GM18499 (cell line): ENCODE measurements around the gene MISP3.

Experiments used
- ATAC-seq: cut with Tn5 transposase; IDR thresholded peaks from one replicate; pipeline ENCODE4 v1.9.1; 2021; ENCODE audit warnings: moderate number of reproducible peaks; ENCODE audit not compliant: insufficient read depth, unreplicated experiment

MISP3 gene

GRCh38 chr19:14101003-14101545, 28.5 kb downstream of the MISP3 start:
- ATAC-seq = no peak

GRCh38 chr19:14102102-14102696, 29.6 kb downstream of the MISP3 start:
- ATAC-seq = no peak

- no peak for ATAC-seq
These were observed 30.2 kb downstream of the MISP3 start for GRCh38 chr19:14102756-14103155.

GRCh38 chr19:14103310-14103709, 30.7 kb downstream of the MISP3 start:
- no peak for ATAC-seq

- no peak for ATAC-seq
These were observed 33.1 kb downstream of the MISP3 start for GRCh38 chr19:14105680-14106079.

GRCh38 chr19:14106840-14107239, 34.3 kb downstream of the MISP3 start:
- no peak for ATAC-seq

GRCh38 chr19:14107581-14108461, 35.2 kb downstream of the MISP3 start:
- ATAC-seq = no peak

GRCh38 chr19:14110650-14111049, 38.1 kb downstream of the MISP3 start:
- no peak for ATAC-seq

- no peak for ATAC-seq
These were observed 38.9 kb downstream of the MISP3 start for GRCh38 chr19:14111486-14111885.

GRCh38 chr19:14112051-14112808, 39.6 kb downstream of the MISP3 start:
- no peak for ATAC-seq

GRCh38 chr19:14112809-14113385, 40.3 kb downstream of the MISP3 start:
- ATAC-seq = no peak

GRCh38 chr19:14113762-14114414, 41.3 kb downstream of the MISP3 start:
- ATAC-seq = no peak

- no peak for ATAC-seq
These were observed 41.9 kb downstream of the MISP3 start for GRCh38 chr19:14114439-14114838.

GRCh38 chr19:14114854-14115253, 42.3 kb downstream of the MISP3 start:
- no peak for ATAC-seq

- no peak for ATAC-seq
These were observed 43.2 kb downstream of the MISP3 start for GRCh38 chr19:14115756-14116155.

- no peak for ATAC-seq
These were observed 43.9 kb downstream of the MISP3 start for GRCh38 chr19:14116525-14116917.

GRCh38 chr19:14116918-14117578, 44.5 kb downstream of the MISP3 start:
- ATAC-seq = no peak

- peak; percentile 71 for ATAC-seq
These were observed 45.1 kb downstream of the MISP3 start, which contains the start of gene PRKACA for GRCh38 chr19:14117668-14118164. Gene PRKACA, minus strand, starts transcription at chr19:14117762. Its CDS starts 215 bp downstream, at chr19:14117547.
